Subcutaneous abdominal adipose tissue (tissue), 5 donors: ENCODE results near the gene RBM20.

Source experiments
- H3K27ac ChIP-seq: one replicate; pipeline ENCODE4 v1.7.0; 2013; ENCODE audit warnings: low read depth, mild to moderate bottlenecking, inconsistent platforms, low read length, moderate library complexity
- H3K27me3 ChIP-seq, 5 donors: one replicate each; pipeline ENCODE4 v1.7.0; 2013; ENCODE audit warnings: low read length in 5 of 5, inconsistent platforms in 1 of 5; ENCODE audit not compliant: control insufficient read depth in 5 of 5, insufficient read depth in 4 of 5
- H3K36me3 ChIP-seq, 5 donors: one replicate each; pipeline ENCODE4 v1.7.0; 2013; ENCODE audit warnings: low read length in 5 of 5; ENCODE audit not compliant: control insufficient read depth in 5 of 5, insufficient read depth in 5 of 5
- H3K4me1 ChIP-seq, 5 donors: one replicate each; pipeline ENCODE4 v1.7.0; 2013; ENCODE audit warnings: low read length in 5 of 5, mild to moderate bottlenecking in 3 of 5, moderate library complexity in 1 of 5; ENCODE audit not compliant: control insufficient read depth in 5 of 5, insufficient read depth in 5 of 5
- H3K4me3 ChIP-seq, 5 donors: one replicate each; pipeline ENCODE4 v1.7.0; 2013; ENCODE audit warnings: low read length in 5 of 5, low read depth in 1 of 5
- H3K9ac ChIP-seq, 5 donors: one replicate each; pipeline ENCODE4 v1.7.0; 2013; ENCODE audit warnings: low read length in 5 of 5, mild to moderate bottlenecking in 4 of 5, moderate library complexity in 3 of 5
- H3K9me3 ChIP-seq, 5 donors: one replicate each; pipeline ENCODE4 v1.7.0; 2013; ENCODE audit warnings: low read length in 5 of 5; ENCODE audit not compliant: control insufficient read depth in 5 of 5
- donor health status: healthy.
- donor health status: healthy.
- donor health status: healthy.
- donor health status: healthy.
- donor health status: healthy.

The RBM20 gene

DNA sequence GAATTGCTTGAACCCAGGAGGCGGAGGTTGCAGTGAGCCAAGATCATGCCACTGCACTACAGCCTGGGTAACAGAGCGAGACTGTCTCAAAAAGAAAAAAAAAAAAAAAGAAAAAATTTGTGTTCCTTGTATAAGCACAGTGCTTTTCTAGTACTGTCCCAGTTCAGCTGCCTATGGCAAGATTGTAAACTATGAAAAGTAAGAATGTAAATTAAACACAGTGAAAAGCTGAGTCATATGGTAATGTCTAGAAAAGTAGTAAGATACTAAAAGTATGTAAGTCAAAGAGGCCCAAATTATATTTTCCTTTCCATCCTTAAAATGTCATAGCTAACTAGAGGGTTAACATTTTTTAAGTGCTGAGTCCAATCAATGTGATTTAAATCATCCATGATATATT is 42.8 kb downstream of the RBM20 start:
- H3K27ac ChIP-seq = no peak overlapping the region
- no peaks in the 10 kb centered on the region for H3K4me1 ChIP-seq

DNA sequence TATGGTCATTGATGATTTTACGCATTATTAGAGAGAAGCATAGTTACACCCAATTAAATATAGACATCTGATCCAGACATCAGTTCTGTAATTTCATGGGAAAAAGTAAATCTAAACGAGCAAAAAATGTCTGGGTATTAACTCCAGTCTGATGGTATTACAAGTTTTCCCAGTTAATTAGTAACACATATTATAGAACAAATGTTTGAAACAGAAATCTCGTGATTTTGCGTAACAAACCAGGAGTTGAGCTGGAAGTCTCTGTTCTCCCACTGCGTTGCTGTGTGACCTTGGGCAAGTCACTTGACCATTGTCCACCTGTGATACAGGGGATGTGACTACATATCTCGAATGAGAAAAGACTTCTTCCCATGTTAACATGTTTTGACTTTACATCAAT is 43.3 kb downstream of the RBM20 start:
- no peaks in the 10 kb centered on the region for H3K4me1 ChIP-seq
- H3K9me3 ChIP-seq = peaks cover 0 to 3% (median 0%) of the 10 kb centered on the region in 5 donors
- H3K27me3 ChIP-seq = no peaks in the 10 kb centered on the region
- H3K27ac ChIP-seq = no peak overlapping the region
- H3K4me3 ChIP-seq = no peak overlapping the region
- peaks cover 0 to 2% (median 0%) of the 10 kb centered on the region in 5 donors for H3K36me3 ChIP-seq
- no peak overlapping the region for H3K9ac ChIP-seq

More for the DNA sequence above, 42.8 kb downstream of the RBM20 start:
- no peaks in the 10 kb centered on the region for H3K27me3 ChIP-seq
- H3K9me3 ChIP-seq = peaks cover 0 to 2% (median 0%) of the 10 kb centered on the region in 5 donors
- H3K9ac ChIP-seq = no peak overlapping the region
- peaks cover 0 to 2% (median 0%) of the 10 kb centered on the region in 5 donors for H3K36me3 ChIP-seq
- H3K4me3 ChIP-seq = no peak overlapping the region

- Histone ChIP-seq H3K36me3 (peaks cover 0 to 2% (median 0%) of the 10 kb centered on the region in 5 donors), H3K27me3 (no peaks in the 10 kb centered on the region), H3K9ac (no peak overlapping the region), H3K4me1 (no peaks in the 10 kb centered on the region), H3K27ac (no peak overlapping the region), H3K4me3 (no peak overlapping the region), H3K9me3 (peaks cover 0 to 3% (median 0%) of the 10 kb centered on the region in 5 donors)
Measured at GRCh38 chr10:110691139-110691538, 47.0 kb downstream of the RBM20 start.

DNA sequence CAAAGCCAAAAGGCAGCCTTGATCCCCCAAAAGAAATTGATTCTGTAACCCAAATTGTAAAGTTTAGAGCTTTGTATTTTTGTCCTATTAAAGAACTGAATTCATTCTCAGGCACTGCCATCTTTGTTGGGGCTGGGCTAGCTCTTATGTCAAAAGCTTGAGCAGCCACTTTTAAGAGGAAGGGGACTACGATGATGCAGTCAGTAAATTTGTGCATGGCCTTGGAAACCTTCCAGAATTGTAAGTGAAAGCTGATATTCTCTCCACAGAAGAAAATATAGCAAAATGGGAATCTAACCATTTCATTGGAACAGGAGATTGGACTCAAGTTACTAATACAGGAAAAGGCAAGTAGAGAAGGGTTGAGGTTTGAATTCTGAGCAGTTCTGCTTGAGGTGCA is 50.1 kb downstream of the RBM20 start:
- Histone ChIP-seq H3K9me3 (peaks cover 0 to 3% (median 0%) of the 10 kb centered on the region in 5 donors), H3K27ac (no peak overlapping the region), H3K9ac (no peak overlapping the region), H3K36me3 (peaks cover 0 to 2% (median 0%) of the 10 kb centered on the region in 5 donors), H3K4me3 (no peak overlapping the region), H3K4me1 (peaks cover 0 to 5% (median 0%) of the 10 kb centered on the region in 5 donors), H3K27me3 (no peaks in the 10 kb centered on the region)

- H3K4me3 ChIP-seq = no peak overlapping the region
- peaks cover 0 to 2% (median 0%) of the 10 kb centered on the region in 5 donors for H3K36me3 ChIP-seq
- peaks cover 0 to 5% (median 0%) of the 10 kb centered on the region in 5 donors for H3K4me1 ChIP-seq
- H3K27ac ChIP-seq = no peak overlapping the region
- peaks cover 0 to 3% (median 0%) of the 10 kb centered on the region in 5 donors for H3K9me3 ChIP-seq
- H3K9ac ChIP-seq = no peak overlapping the region
- no peaks in the 10 kb centered on the region for H3K27me3 ChIP-seq
Measured at GRCh38 chr10:110694820-110695538, 50.8 kb downstream of the RBM20 start.

DNA sequence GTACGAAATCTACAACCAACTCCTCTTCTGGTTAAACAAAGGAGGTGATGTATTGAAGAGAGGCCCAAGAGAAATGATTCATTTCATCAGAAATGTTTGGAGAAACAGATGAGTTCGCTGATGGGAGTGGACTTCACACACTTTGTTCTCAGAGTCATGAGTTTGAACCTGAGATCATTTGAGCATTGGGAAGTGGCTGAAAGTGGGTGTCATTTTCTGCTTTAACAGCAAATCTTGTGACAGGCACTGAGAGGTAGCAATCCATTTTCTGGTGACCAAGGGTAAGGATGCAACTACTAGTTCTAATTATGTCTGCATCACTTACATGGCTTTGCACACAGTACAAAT is 51.4 kb downstream of the RBM20 start:
- Histone ChIP-seq H3K4me1 (peaks cover 0 to 5% (median 0%) of the 10 kb centered on the region in 5 donors), H3K9me3 (peaks cover 0 to 3% (median 0%) of the 10 kb centered on the region in 5 donors), H3K9ac (no peak overlapping the region), H3K4me3 (no peak overlapping the region), H3K27me3 (no peaks in the 10 kb centered on the region), H3K27ac (no peak overlapping the region), H3K36me3 (peaks cover 0 to 2% (median 0%) of the 10 kb centered on the region in 5 donors)

- peaks cover 0 to 5% (median 0%) of the 10 kb centered on the region in 5 donors for H3K4me1 ChIP-seq
- H3K36me3 ChIP-seq = peaks cover 0 to 2% (median 0%) of the 10 kb centered on the region in 5 donors
- H3K9me3 ChIP-seq = peaks cover 0 to 3% (median 0%) of the 10 kb centered on the region in 5 donors
- H3K27me3 ChIP-seq = no peaks in the 10 kb centered on the region
- H3K4me3 ChIP-seq = no peak overlapping the region
- H3K27ac ChIP-seq = no peak overlapping the region
- H3K9ac ChIP-seq = no peak overlapping the region
Measured at GRCh38 chr10:110696436-110696835, 52.3 kb downstream of the RBM20 start.

GRCh38 chr10:110698340-110698739 is 54.2 kb downstream of the RBM20 start:
- H3K4me3 ChIP-seq = no peak overlapping the region
- no peak overlapping the region for H3K27ac ChIP-seq
- H3K36me3 ChIP-seq = no peaks in the 10 kb centered on the region
- no peaks in the 10 kb centered on the region for H3K27me3 ChIP-seq
- no peaks in the 10 kb centered on the region for H3K9me3 ChIP-seq
- peaks cover 0 to 5% (median 0%) of the 10 kb centered on the region in 5 donors for H3K4me1 ChIP-seq
- H3K9ac ChIP-seq = no peak overlapping the region

DNA sequence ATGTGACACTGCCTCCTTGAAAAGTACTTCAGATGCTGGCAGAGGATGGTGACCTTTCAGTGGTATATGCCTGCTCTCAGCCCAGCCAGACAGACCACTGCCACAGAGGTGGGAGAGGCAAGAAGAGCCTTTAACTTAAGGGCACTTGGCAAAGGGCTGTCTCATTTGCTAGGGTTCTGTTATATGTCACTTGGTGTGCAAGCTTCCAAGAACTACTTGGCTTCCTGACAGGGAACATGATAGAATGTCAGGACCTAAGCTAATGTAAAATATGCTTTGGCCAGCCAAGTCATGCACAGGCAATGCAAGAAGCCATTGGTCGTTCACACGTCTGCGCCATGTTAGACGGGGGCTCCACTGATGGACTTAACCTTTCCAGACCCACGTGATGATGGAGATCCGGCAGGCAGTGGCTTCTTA is 54.7 kb downstream of the RBM20 start:
- no peak overlapping the region for H3K27ac ChIP-seq
- no peaks in the 10 kb centered on the region for H3K9me3 ChIP-seq
- no peak overlapping the region for H3K9ac ChIP-seq
- H3K4me3 ChIP-seq = no peak overlapping the region
- H3K36me3 ChIP-seq = no peaks in the 10 kb centered on the region
- peaks cover 0 to 5% (median 0%) of the 10 kb centered on the region in 5 donors for H3K4me1 ChIP-seq
- H3K27me3 ChIP-seq = no peaks in the 10 kb centered on the region

GRCh38 chr10:110699859-110700468 is 55.8 kb downstream of the RBM20 start:
- peaks cover 0 to 5% (median 0%) of the 10 kb centered on the region in 5 donors for H3K4me1 ChIP-seq
- no peaks in the 10 kb centered on the region for H3K36me3 ChIP-seq
- H3K27ac ChIP-seq = no peak overlapping the region
- H3K9me3 ChIP-seq = no peaks in the 10 kb centered on the region
- no peak overlapping the region for H3K4me3 ChIP-seq
- H3K9ac ChIP-seq = no peak overlapping the region
- H3K27me3 ChIP-seq = no peaks in the 10 kb centered on the region
